Measurements from ENCODE around the gene DSG4.
"Not testable (repeated sequence)": the region's sequence is repeated elsewhere in the genome, so short reads cannot be mapped to it uniquely, and the experiment has no call there.

DSG4 gene, protein sequence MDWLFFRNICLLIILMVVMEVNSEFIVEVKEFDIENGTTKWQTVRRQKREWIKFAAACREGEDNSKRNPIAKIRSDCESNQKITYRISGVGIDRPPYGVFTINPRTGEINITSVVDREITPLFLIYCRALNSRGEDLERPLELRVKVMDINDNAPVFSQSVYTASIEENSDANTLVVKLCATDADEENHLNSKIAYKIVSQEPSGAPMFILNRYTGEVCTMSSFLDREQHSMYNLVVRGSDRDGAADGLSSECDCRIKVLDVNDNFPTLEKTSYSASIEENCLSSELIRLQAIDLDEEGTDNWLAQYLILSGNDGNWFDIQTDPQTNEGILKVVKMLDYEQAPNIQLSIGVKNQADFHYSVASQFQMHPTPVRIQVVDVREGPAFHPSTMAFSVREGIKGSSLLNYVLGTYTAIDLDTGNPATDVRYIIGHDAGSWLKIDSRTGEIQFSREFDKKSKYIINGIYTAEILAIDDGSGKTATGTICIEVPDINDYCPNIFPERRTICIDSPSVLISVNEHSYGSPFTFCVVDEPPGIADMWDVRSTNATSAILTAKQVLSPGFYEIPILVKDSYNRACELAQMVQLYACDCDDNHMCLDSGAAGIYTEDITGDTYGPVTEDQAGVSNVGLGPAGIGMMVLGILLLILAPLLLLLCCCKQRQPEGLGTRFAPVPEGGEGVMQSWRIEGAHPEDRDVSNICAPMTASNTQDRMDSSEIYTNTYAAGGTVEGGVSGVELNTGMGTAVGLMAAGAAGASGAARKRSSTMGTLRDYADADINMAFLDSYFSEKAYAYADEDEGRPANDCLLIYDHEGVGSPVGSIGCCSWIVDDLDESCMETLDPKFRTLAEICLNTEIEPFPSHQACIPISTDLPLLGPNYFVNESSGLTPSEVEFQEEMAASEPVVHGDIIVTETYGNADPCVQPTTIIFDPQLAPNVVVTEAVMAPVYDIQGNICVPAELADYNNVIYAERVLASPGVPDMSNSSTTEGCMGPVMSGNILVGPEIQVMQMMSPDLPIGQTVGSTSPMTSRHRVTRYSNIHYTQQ

DNA sequence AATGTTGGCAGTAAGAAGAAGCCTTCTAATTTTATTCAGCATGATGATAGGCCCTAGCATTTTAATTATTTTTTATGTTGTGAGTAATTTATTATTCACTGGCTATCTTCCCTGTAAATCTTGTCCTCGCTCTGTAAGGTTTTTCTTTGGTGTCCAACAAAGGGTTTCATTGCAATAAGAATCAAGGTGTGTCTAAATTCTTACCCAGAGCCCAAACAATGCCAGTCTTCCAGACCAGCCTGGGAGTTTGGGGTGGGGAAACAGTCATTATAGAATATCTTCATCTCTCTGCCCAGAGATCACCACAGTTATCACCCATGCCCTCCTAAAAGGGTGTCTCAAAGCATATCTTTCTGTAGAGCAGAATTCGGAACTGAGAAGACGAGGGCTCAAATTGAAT, at the start of gene DSG4:
DSG4 (plus strand) TSS at position 301 of the 400 bp plus-strand sequence. CDS start 135 bp downstream, outside the sequence.
- no peak for DNase-seq

DNA sequence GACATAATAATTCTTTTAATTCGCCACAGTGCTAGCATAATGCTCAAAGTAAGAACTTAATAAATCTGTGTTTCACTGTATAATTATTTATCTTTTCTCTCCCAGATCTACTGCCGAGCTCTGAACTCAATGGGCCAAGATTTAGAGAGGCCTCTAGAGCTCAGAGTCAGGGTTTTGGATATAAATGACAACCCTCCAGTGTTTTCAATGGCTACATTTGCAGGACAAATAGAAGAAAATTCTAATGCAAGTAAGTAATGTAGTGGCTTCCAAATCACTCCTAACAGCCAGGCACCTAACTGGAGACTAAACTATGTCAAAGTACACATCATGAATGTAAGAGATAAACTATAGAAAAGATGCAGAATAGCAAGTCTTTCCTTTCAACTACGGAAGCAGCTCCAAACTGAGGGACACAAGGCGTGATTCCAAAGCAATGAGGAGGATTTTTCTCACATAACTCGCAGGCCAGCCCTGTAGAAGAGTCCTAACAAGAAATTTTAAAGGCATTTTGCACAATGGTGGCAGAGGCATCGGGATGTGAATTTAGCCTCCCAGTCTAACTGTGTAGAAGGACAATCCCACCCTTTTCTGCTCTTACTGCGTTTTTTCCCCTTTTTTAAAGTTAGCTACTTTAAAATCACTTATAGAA, 46.7 kb upstream of the DSG4 start:
- no peak for DNase-seq

DNA sequence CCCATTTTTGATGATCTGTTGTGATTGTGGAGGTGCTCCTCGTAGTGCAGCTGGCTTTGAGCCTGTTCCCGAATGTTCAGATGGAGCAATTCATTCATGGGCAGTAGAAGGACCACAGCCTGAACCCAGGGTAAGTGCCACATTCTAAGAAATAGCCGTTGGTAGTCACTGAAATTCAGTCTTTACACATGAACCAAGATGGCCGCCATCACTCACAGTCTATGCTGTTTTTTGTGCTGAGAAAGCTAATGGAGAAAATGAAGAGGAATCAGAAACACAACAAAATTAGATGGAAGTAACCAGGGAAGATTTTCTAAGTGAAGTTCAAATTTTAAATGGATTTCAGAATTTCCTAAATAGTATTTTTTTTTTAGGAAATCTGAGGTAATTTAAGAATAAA, 33.1 kb upstream of the DSG4 start:
- DNase-seq, result no peak

DNA sequence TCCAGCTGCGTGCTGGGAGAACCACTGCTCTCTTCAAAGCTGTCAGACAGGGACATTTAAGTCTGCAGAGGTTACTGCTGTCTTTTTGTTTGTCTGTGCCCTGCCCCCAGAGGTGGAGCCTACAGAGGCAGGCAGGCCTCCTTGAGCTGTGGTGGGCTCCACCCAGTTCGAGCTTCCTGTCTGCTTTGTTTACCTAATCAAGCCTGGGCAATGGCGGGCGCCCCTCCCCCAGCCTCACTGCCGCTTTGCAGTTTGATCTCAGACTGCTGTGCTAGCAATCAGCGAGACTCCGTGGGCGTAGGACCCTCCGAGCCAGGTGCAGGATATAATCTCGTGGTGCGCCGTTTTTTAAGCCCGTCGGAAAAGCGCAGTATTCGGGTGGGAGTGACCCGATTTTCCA, 23.2 kb upstream of the DSG4 start:
- not testable (repeated sequence) for DNase-seq

DNA sequence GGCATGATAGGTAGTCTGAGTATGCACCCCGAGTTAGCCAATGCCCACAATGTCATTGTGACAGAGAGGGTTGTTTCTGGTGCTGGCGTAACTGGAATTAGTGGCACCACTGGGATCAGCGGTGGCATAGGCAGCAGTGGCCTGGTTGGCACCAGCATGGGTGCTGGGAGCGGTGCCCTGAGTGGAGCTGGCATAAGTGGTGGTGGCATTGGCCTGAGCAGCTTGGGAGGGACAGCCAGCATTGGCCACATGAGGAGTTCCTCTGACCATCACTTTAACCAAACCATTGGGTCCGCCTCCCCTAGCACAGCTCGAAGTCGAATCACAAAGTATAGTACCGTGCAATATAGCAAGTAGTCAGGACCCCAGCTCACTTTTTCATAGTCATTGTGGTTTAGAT, 21.6 kb upstream of the DSG4 start:
- no peak for DNase-seq

DNA sequence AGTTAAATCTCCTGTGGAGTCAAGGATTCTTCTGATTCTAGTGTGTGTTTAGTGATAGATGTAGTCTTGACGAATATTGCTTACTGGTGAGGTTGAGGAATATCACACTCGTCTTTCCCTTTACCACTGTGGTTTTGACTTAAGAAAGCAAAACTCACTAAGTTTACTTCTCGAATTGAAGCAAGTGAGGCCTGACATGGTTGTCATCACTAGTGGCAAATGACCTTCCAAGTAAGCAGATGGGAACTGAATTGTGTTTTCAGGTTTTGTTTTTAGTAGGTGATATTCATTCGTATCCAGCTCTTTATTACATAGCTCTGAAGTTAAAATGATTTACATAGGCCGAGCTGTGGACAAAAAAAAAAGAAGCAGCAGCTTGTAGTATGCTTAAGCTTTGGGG, 20.6 kb upstream of the DSG4 start:
- no peak for DNase-seq

DNA sequence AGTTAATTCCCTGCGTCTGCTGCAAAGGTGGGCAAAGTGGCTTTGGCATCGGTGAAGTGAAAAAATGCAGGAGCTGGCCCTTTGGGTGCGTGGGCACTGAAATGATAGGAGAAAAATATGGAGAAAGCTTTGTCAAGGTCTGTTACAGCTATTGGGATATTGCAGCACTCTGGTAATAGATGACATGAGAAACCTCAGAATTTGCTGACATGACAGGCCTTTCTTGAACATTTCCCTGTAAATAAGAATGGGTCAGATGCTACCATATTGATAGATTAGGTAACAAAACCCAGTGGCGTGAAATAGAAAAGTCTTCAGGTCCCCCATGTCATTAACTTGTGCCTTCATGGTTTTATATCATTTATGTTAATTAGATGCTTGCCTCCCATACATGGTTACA, 12.4 kb upstream of the DSG4 start:
- DNase-seq, result no peak

DNA sequence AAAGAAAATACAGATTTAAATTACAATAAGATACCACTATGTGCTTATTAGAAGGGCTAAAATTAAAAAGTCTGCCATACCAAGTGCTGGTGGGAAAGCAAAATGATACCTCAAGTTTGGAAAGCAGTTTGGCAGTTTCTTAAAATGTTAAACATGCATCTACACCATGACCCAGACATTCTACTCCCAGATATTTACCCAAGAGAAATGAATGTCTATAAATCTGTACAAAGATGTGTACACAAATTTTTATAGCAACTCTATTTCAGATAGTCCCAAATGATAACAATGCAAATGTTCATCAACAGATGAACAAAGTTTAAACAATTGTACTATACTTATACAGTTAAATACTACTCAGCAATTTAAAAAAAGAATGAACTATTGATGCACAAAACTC, 7.1 kb upstream of the DSG4 start:
- no peak for DNase-seq

DNA sequence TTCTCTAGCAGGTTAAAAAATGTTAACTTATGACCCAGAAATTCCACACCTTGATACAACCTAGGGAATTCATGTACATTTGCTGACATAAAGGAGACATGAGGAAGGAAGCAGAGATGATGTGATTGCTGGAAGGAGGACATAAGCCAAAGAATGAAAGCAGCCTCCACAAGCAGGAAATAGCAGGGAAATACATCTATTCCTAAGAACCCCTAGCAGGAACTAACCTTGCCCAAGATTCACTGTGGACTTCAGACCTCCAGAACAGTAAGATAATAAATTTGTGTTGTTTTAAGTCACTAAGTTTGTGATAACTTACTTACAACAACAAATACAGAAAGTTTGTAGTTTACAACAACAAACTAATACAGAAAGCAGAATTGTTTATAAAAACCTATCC, 4.6 kb upstream of the DSG4 start:
- no peak for DNase-seq

DNA sequence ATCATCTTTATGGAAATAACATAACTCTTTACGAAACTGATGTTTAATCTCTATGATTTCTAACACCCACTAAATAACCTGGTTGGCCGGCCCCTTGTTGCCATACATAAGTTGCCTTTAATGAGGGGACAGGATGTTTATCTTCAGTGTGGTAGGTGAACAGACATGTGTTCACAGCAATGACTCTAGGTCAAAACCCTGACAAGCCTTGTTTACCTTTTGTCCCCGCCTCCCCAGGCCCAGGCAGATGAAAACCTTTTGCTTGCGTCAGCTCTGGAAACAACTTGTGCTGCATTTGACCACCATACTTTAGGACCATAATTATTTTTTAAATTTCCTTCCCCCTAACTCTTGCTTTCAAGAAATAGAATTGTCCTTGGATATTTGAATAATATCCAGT, 2.9 kb upstream of the DSG4 start:
- no peak for DNase-seq

DNA sequence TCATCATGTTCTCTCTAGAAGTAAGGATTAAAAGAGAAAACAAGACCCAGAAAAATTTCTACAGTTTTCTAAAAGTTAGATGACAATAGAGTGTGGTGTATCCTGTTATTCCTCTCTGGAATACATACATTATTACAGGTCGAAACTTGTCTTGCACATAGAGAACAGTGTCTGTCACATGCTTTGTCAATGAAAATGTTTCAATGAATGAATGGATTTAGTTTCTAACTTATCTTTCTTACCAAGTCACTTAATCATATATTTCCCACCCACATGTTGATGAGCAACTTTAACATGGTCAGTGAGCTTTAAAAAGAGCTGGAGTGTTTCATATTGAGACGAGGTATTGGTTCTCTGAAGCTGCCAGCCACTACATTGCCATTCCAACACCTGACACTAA, 4.3 kb downstream of the DSG4 start:
- no peak for DNase-seq

DNA sequence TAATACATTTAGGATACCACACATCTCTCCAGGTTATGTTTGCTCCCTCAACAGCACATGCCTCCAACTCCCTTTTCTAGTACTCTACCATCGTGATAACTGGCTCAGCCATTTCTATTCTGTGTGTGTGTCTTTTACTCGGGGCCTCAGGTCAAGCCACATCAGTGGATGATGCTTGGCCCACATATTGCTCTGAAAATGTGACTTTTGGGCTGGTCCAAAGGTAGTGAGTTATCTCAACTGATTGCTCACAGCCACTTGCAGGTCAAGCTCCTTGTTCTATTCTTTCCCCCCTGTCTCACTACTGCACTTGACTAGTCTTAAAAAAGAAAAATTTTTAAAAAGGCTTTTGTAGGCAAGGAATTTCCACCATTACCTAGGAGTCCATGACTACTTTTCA, 5.5 kb downstream of the DSG4 start:
- DNase-seq, result no peak

DNA sequence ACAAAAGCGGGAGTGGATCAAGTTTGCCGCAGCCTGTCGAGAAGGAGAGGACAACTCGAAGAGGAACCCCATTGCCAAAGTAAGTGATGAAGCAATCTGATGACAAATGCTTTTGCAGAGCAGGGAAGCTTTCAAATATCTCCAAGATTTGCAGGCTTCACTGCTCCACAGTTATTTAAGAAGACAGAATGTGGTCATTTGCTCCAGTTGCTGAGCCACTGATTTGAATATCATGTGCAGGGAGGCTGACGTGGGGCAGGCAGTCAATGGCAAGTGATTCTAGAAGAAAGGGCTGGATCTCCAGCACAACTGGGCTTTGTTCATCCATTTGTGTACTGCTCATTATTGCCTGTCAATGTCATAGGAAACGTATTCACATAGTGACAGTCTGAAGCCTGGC, 10.2 kb downstream of the DSG4 start:
- no peak for DNase-seq

DNA sequence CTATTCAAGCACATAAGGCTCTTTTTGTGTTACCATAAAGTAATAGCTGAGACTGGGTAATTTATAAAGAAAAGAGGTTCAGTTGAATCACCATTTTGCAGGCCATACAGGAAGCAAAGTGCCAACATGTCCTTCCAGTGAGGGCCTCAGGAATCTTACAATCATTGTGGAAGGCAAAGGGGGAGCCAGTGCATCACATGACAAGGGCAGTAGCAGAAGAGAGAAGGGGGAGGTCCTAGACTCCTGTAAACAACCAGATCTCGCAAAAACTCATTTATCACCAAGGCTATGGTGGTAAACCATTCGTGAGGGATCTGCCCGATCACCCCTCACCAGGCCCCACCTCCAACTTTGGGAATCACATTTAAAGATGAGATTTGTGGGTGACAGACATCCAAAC, 16.7 kb downstream of the DSG4 start:
- DNase-seq, result no peak

DNA sequence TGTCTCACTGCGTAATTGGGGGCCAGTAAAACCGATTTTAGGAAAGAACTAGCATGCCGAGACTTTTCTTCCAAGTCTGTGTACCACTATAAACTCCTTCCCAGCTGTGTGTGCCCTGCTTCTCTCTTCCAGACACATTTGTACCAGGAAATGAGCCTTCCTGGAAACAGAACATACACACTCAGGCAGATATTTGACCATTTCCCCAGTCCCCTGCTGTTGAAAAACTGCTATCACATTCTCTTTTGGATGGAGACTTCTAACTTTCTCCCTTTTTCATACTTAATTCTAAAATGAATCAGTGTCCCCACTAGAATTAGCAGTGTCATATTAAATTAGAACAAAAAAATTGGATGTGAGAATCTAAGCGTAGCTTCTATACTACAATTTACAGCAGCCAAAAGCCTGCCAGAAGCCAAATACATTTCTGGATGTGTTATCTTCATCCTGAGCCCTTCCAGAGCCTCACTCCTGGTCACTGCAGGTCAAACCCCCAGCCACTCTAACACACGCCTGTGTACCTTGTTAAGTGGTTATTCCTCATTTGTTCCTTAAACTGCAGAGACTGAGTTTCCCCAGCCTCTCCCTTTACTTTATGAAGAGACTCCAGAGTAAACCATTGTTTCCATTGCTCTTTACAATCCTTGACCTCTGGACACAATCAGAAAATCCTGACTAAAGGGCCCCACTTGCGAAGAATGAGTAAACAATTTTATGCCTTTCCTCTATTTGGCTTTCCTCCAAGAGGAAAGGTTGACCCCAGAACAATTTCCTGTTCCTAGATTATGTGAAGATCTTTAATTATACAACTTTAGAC, 20.4 kb downstream of the DSG4 start:
- no peak for DNase-seq

DNA sequence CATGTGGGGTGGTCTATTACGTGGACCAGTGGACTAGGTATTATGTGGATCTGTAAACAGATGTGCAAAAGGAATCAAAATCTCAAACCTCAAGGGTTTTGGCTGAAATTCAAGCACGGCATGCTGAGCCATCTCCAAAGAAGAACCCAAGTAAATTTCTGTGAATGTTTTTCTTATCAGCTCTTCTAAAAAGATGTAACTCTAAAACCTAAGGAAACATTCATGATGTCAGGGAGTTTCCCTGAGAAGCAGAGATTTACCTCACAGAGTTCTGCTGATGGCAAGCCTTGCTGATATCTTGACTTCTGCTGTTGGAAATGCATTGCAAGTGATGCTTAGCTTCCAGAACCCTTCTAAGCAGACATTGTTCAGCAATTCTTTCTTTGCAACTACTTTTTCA, 21.6 kb downstream of the DSG4 start:
- no peak for DNase-seq

DNA sequence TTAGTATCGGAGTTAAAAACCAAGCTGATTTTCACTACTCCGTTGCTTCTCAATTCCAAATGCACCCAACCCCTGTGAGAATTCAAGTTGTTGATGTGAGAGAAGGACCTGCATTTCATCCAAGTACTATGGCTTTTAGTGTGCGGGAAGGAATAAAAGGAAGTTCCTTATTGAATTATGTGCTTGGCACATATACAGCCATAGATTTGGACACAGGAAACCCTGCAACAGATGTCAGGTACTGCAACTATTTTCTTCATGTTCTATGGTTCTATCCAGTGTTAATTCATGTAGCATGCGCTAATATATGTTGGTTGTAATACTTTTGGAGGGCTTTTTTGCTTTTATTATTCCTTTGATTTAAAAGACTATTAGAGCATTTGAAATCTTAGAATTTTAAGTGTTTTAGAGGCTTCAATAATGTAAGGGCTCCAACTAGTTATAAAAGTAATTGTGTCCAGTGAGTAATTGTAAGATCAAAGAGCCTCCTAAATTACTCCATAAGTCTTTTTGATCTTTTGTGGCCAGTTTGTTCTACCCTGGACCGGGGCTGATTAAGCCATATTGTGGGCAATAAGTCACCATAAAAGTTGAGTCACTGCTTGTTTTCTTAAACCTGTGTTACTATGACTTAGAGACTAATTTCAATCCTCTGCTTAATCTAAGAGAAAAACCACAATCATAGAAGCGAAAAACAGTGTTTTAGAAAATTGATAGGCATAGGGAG, 22.9 kb downstream of the DSG4 start:
- no peak for DNase-seq

DNA sequence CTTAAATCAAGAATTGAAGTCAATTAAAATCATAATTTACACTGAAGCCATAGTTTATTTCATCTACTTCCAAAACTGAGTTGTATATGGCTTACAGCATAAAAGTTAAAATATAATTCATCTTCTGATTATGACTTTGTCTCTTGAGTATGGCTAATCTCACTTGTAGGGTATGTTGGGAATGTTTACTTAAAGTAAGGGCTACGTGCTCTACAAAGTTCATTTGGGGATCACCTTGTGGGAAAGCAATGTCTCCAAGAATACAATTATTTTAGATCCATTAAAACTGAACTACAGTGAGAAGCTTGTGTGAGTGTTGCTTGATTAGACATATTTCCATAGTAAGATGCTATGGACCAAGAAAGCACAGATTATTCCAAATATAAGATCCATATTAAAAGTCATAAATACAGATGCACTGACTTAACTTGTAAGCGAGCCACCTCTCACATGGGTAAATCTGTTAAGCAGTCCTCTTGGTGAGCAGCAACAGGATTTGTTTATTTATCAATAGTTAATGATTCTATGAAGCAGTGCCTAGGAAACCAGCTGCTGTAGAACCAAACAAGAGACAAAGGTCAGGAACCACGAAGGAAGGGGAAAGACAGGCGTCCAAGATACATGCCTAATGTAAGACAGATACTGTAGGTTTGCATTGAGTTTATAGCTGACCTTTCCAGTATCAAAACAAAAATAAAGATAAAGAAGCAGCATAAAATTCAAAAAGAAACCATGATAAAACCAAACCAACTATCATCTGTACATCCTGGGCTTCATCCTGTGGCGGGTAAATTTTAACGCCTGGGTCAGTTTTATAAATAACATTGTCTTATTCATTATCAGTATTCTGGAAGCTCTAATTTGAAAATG, 24.8 kb downstream of the DSG4 start:
- DNase-seq, result no peak

DNA sequence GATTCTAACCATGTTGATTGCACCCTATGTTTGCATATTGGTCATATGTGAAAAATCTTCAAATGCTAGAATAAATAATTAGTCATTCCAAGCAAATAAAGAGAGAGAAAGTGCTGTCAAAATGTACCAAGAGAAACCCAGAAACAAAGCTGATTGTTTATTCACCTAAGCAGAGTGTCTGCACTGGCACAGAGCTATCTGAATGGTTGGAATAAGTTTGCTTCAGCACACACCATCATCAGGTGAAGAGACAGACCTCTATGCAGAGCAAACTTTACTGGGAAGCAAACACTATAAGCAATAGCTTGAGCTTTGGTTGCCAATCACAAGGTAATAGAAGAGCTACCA, 25.4 kb downstream of the DSG4 start:
- no peak for DNase-seq

DNA sequence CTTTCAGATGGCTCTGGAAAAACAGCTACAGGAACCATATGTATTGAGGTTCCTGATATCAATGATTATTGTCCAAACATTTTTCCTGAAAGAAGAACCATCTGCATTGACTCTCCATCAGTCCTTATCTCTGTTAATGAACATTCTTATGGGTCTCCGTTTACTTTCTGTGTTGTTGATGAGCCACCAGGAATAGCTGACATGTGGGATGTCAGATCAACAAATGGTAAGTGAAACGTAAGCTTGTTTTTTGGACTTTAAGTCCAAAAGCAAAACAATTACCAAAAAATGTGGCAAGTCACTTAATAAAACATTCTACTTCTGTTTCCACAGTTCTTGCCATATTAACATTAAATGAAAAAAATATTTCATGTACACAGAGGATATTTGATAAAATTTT, 26.8 kb downstream of the DSG4 start:
- no peak for DNase-seq

DNA sequence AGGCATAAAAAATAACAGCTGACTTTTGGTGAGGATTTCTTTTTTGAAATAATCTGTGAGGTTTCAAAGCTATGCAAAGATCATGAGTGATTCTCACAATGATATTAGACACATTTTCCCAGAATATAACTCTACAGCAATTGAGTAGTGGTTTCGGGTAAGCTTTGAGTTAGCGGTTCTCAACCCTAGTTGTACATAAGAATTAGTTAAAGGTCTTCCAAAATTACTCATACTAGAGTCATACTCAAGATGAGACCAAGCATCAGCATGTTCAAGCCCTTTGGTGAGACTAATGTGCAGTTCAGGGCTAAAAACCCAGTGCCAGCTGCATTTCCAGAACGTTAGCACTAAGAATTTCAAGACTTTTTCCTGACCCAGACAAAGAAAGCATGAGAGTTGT, 31.1 kb downstream of the DSG4 start:
- no peak for DNase-seq
